K562 (cell line): ENCODE measurements around the gene MED15. TPM values are rescaled to one million over a fixed set of nuclear protein-coding genes. Genes with fewer than 3 reads are reported as not detected.

Experiments used
- CGGBP1 ChIP-seq: fragments of 250-450 bp; sonication (Bioruptor Pico); IDR thresholded peaks from 2 replicates; pipeline ENCODE4 v1.9.0; 2021; ENCODE audit warnings: mild to moderate bottlenecking
- ELF2 ChIP-seq: fragments of 250-450 bp; sonication (Bioruptor Pico); IDR thresholded peaks from 2 replicates; pipeline ENCODE4 v1.5.0; 2021; ENCODE audit warnings: mild to moderate bottlenecking
- ELK1 ChIP-seq: sonication (generic); formaldehyde crosslinking; IDR thresholded peaks from 2 replicates; pipeline ENCODE4 v1.8.1; 2022; ENCODE audit warnings: missing genetic modification reagents
- HIVEP1 ChIP-seq: fragments of 250-450 bp; sonication (Bioruptor Pico); IDR thresholded peaks from 2 replicates; pipeline ENCODE4 v1.4.0; 2020; ENCODE audit warnings: mild to moderate bottlenecking
- HMG20A ChIP-seq: fragments of 450-650 bp; formaldehyde crosslinking; conservative IDR thresholded peaks from 2 replicates; pipeline ENCODE4 v1.4.0; 2020; ENCODE audit warnings: mild to moderate bottlenecking, mixed read lengths
- HNRNPK ChIP-seq: fragments of 200-400 bp; formaldehyde crosslinking; IDR thresholded peaks from one replicate; pipeline ENCODE4 v1.6.1; 2018; ENCODE audit warnings: mild to moderate bottlenecking, low read depth, low read length; ENCODE audit not compliant: poor library complexity, severe bottlenecking
- JUND ChIP-seq, 2 experiments: IDR thresholded peaks; 2 replicates in 1 of 2; 3 replicates in 1 of 2; pipeline ENCODE4 v1.6.1; 2011; ENCODE audit warnings: borderline replicate concordance in 2 of 2, low read depth in 2 of 2, low read length in 2 of 2, improper control_type of control experiment in 1 of 2, missing biosample characterization in 1 of 2, missing genetic modification characterization in 1 of 2, missing genetic modification reagents in 1 of 2
- MEIS2 ChIP-seq: fragments of 450-650 bp; IDR thresholded peaks from 2 replicates; pipeline ENCODE4 v1.6.1; 2014; ENCODE audit warnings: mild to moderate bottlenecking; ENCODE audit not compliant: partially characterized antibody
- MYBL2 ChIP-seq, 2 experiments: fragments of 450-650 bp in 1 of 2; sonication (generic) in 1 of 2; formaldehyde crosslinking in 1 of 2; IDR thresholded peaks; 2 replicates each; pipeline versions ENCODE4 v1.6.1 to v1.8.1; 2017 to 2022; ENCODE audit warnings: borderline replicate concordance in 1 of 2, inconsistent platforms in 1 of 2, low read depth in 1 of 2, mild to moderate bottlenecking in 1 of 2, missing genetic modification reagents in 1 of 2, moderate library complexity in 1 of 2
- NR2C2 ChIP-seq, 2 experiments: fragments of 200-800 bp in 1 of 2; sonication (Bioruptor generic) in 1 of 2; sonication (generic) in 1 of 2; formaldehyde crosslinking in 1 of 2; IDR thresholded peaks; 2 replicates each; pipeline versions ENCODE4 v1.6.1 to v1.8.0; 2016 to 2022; ENCODE audit warnings: mild to moderate bottlenecking in 1 of 2, missing compliant biosample characterization in 1 of 2, missing genetic modification characterization in 1 of 2, missing genetic modification reagents in 1 of 2
- OTX1 ChIP-seq: fragments of 450-650 bp; formaldehyde crosslinking; IDR thresholded peaks from 2 replicates; pipeline ENCODE4 v1.4.0; 2022; ENCODE audit warnings: mild to moderate bottlenecking
- PREB ChIP-seq: sonication (generic); formaldehyde crosslinking; IDR thresholded peaks from 2 replicates; pipeline ENCODE4 v1.8.1; 2023; ENCODE audit warnings: mild to moderate bottlenecking, missing genetic modification reagents
- SREBF2 ChIP-seq: sonication (generic); formaldehyde crosslinking; IDR thresholded peaks from 2 replicates; pipeline ENCODE4 v1.4.0; 2020; ENCODE audit warnings: mild to moderate bottlenecking, missing genetic modification reagents
- STAT6 ChIP-seq: sonication (generic); formaldehyde crosslinking; IDR thresholded peaks from 2 replicates; pipeline ENCODE4 v1.8.1; 2023; ENCODE audit warnings: mild to moderate bottlenecking, missing genetic modification reagents
- TEAD4 ChIP-seq, 2 experiments: sonication (generic) in 1 of 2; formaldehyde crosslinking in 1 of 2; IDR thresholded peaks; 2 replicates each; pipeline versions ENCODE4 v1.6.1 to v1.8.0; 2012 to 2022; ENCODE audit warnings: borderline replicate concordance in 1 of 2, inconsistent platforms in 1 of 2, low read length in 1 of 2, mild to moderate bottlenecking in 1 of 2, missing genetic modification reagents in 1 of 2
- TOE1 ChIP-seq, 2 experiments: fragments of 450-650 bp in 1 of 2; sonication (generic) in 1 of 2; formaldehyde crosslinking in 1 of 2; IDR thresholded peaks; 2 replicates each; pipeline versions ENCODE4 v1.7.1 to v1.8.0; 2016 to 2022; ENCODE audit warnings: borderline replicate concordance in 2 of 2, mild to moderate bottlenecking in 2 of 2, antibody characterized with exemption in 1 of 2, inconsistent platforms in 1 of 2, low read depth in 1 of 2, missing genetic modification reagents in 1 of 2, moderate library complexity in 1 of 2
- WHSC1 ChIP-seq: IDR thresholded peaks from one replicate; pipeline ENCODE4 v1.6.1; 2012; ENCODE audit warnings: low read length, control low read depth, inconsistent platforms
- YBX1 ChIP-seq: fragments of 450-650 bp; IDR thresholded peaks from 2 replicates; pipeline ENCODE4 v1.7.1; 2016; ENCODE audit warnings: mild to moderate bottlenecking
- polyA plus RNA-seq, 8 experiments: library from polyadenylated mRNA; depleted of rRNA in 4 of 8; stranded (reverse) in 5 of 8; unstranded in 3 of 8; fragments of >200 nt; fragmentation: Nextera tagmentation in 2 of 8; fragmentation: Illumina TruSeq in 1 of 8; extraction: Ambion mirVana in 2 of 8; extraction: Trizol in 1 of 8; gene quantifications; 2 replicates each; pipeline versions ENCODE4 v1.2.1 to v1.2.3, GENCODE V29; 2011 to 2014; ENCODE audit warnings: inconsistent platforms in 1 of 8, missing spikeins in 1 of 8
- total RNA-seq, 7 experiments: library from RNA; depleted of rRNA in 6 of 7; stranded (reverse); fragments of >200 nt in 6 of 7; fragmentation: Illumina TruSeq in 2 of 7; extraction: Trizol in 2 of 7; gene quantifications; 2 replicates each; pipeline versions ENCODE4 v1.2.1 to v1.2.3, GENCODE V29; 2011 to 2021; ENCODE audit warnings: low replicate concordance in 1 of 7

Gene MED15
- total and polyA plus RNA-seq, 9 of the 15 experiments (the other 6 are each of a cell fraction or from before 2014, with no cell fraction given): 4.0 to 271 (median 60.1) TPM

GRCh38 chr22:20495861-20496681, 11.3 kb upstream of the MED15 start (continued):
- TF ChIP-seq SREBF2 (CRISPR knock-in tag): no peak
- peak; percentile 96 for TF ChIP-seq HIVEP1 (CRISPR knock-in tag)
- TF ChIP-seq HMG20A (CRISPR knock-in tag): peak; percentile 90
- peak; percentile 87 for TF ChIP-seq ELF2 (CRISPR knock-in tag)
- TF ChIP-seq STAT6: peak; percentile 99
- TF ChIP-seq CGGBP1 (CRISPR knock-in tag): no peak; the same call in none of the 2 replicates
- no peak for TF ChIP-seq MYBL2 (IDR thresholded peaks at IDR 0.05; ENCODE audit: low read depth)
- TF ChIP-seq MYBL2 (CRISPR knock-in tag; IDR thresholded peaks at IDR 0.05; ENCODE audit: borderline replicate concordance): no peak
- TF ChIP-seq JUND (IDR thresholded peaks at IDR 0.05; ENCODE audit: borderline replicate concordance, low read depth, low read length): peak; percentile 88
- peak; percentile 69; the same call in 2 of the 3 replicates for TF ChIP-seq JUND (tag; IDR thresholded peaks at IDR 0.05; ENCODE audit: borderline replicate concordance, low read depth, low read length)
- TF ChIP-seq PREB (CRISPR knock-in tag): no peak
- TF ChIP-seq HNRNPK: peak; percentile 70
- TF ChIP-seq WHSC1: no peak
- peak; percentile 100 for TF ChIP-seq OTX1
- no peak for TF ChIP-seq YBX1
- no peak for TF ChIP-seq TOE1 (IDR thresholded peaks at IDR 0.05; ENCODE audit: borderline replicate concordance)
- TF ChIP-seq TOE1 (CRISPR knock-in tag; IDR thresholded peaks at IDR 0.05; ENCODE audit: borderline replicate concordance, low read depth): no peak
- TF ChIP-seq MEIS2: no peak
- no peak for TF ChIP-seq NR2C2 (CRISPR knock-in tag; IDR thresholded peaks at IDR 0.05)
- TF ChIP-seq NR2C2 (tag; IDR thresholded peaks at IDR 0.05): no peak
- no peak for TF ChIP-seq ELK1 (CRISPR knock-in tag)
- peak; percentile 71 for TF ChIP-seq TEAD4 (IDR thresholded peaks at IDR 0.05; ENCODE audit: low read length)
- TF ChIP-seq TEAD4 (CRISPR knock-in tag; IDR thresholded peaks at IDR 0.05; ENCODE audit: borderline replicate concordance): no peak
